PC-3 (cell line): ENCODE results near the gene ANKRD22. TPM values are rescaled to one million over a fixed set of nuclear protein-coding genes. Genes with fewer than 3 reads are reported as not detected.

ENCODE experiments used
- ATAC-seq: fragments of 200-7000 bp; cut with Tn5 transposase; 2 replicates; pipeline ENCODE4 v1.9.1; 2020; ENCODE audit warnings: mild to moderate bottlenecking, moderate library complexity
- BruUV-seq: library from RNA; stranded (reverse); fragments of 400-500 nt; replicated peaks from 2 replicates; lab custom pipeline; 2021; lab: Mats Ljungman, UMichigan
- CTCF ChIA-PET: fragments of 300-600 bp; sonication (Branson Sonifier 250); formaldehyde crosslinking; loops from one replicate; lab custom pipeline; 2022; ENCODE audit warnings: antibody characterized with exemption; lab: Charles Lee
- POLR2A ChIA-PET: fragments of 300-600 bp; sonication (Branson Sonifier 250); formaldehyde crosslinking; loops from one replicate; lab custom pipeline; 2022; ENCODE audit warnings: antibody characterized with exemption; ENCODE audit not compliant: unreplicated experiment; lab: Charles Lee
- DNase-seq: peaks from one replicate; pipeline ENCODE4 v3.0.0-alpha.2; 2015
- H2AFZ ChIP-seq: fragments of 300-600 bp; sonication (generic); 2 replicates; pipeline ENCODE4 v1.6.0; 2016; ENCODE audit warnings: antibody characterized with exemption, low read length
- H3F3A ChIP-seq: fragments of 300-600 bp; sonication (generic); one replicate; pipeline ENCODE4 v1.6.0; 2017; ENCODE audit warnings: antibody characterized with exemption, low read length, control low read depth, mild to moderate bottlenecking; ENCODE audit not compliant: unreplicated experiment
- H3K27ac ChIP-seq: fragments of 300-600 bp; sonication (generic); 2 replicates; pipeline ENCODE4 v1.5.1; 2016; ENCODE audit warnings: mild to moderate bottlenecking, low read length
- H3K27me3 ChIP-seq: fragments of 300-600 bp; sonication (generic); 2 replicates; pipeline ENCODE4 v1.6.1; 2016; ENCODE audit warnings: low read length, mixed read lengths
- H3K36me3 ChIP-seq: fragments of 300-600 bp; sonication (generic); 2 replicates; pipeline ENCODE4 v1.6.1; 2016; ENCODE audit warnings: low read depth, mixed run types, low read length, mixed read lengths
- H3K4me1 ChIP-seq: fragments of 300-600 bp; sonication (generic); 2 replicates; pipeline ENCODE4 v1.5.1; 2016; ENCODE audit warnings: low read length; ENCODE audit not compliant: insufficient read depth
- H3K4me2 ChIP-seq: fragments of 300-600 bp; sonication (generic); 2 replicates; pipeline ENCODE4 v1.6.0; 2016; ENCODE audit warnings: low read length
- H3K4me3 ChIP-seq: fragments of 300-600 bp; sonication (generic); 2 replicates; pipeline ENCODE4 v1.5.1; 2016; ENCODE audit warnings: mild to moderate bottlenecking, low read length, mixed read lengths
- H3K79me2 ChIP-seq: fragments of 300-600 bp; sonication (generic); 2 replicates; pipeline ENCODE4 v1.6.1; 2017; ENCODE audit warnings: low read length, mixed read lengths
- H3K9ac ChIP-seq: fragments of 300-600 bp; sonication (generic); 2 replicates; pipeline ENCODE4 v1.6.0; 2016; ENCODE audit warnings: mild to moderate bottlenecking, low read length
- H3K9me2 ChIP-seq: fragments of 300-600 bp; sonication (generic); replicated peaks from 2 replicates; pipeline ENCODE4 v1.6.1; 2016; ENCODE audit warnings: mixed run types, low read length, mixed read lengths
- H3K9me3 ChIP-seq: fragments of 300-600 bp; sonication (generic); 2 replicates; pipeline ENCODE4 v1.6.1; 2016; ENCODE audit warnings: low read length, mixed read lengths
- H4K20me1 ChIP-seq: fragments of 300-600 bp; sonication (generic); 2 replicates; pipeline ENCODE4 v1.6.1; 2016; ENCODE audit warnings: low read length, mixed read lengths
- CTCF ChIP-seq: fragments of 300-600 bp; sonication (generic); conservative IDR thresholded peaks from 2 replicates; pipeline ENCODE4 v1.5.1; 2017; ENCODE audit warnings: antibody characterized with exemption, low read depth, mild to moderate bottlenecking, low read length
- EZH2 ChIP-seq: fragments of 300-600 bp; sonication (generic); IDR thresholded peaks from one replicate; pipeline ENCODE4 v1.6.1; 2017; ENCODE audit warnings: antibody characterized with exemption, mild to moderate bottlenecking, low read length; ENCODE audit not compliant: unreplicated experiment
- EZH2phosphoT487 ChIP-seq: fragments of 300-600 bp; sonication (generic); IDR thresholded peaks from 2 replicates; pipeline ENCODE4 v1.6.1; 2018; ENCODE audit warnings: mild to moderate bottlenecking, antibody characterized with exemption, low read length, borderline replicate concordance
- intact Hi-C: fragments of 100-400 bp; cut with micrococcal nuclease; formaldehyde crosslinking; loops from 2 replicates; pipeline ENCODE4 v1.9.0; 2023
- total RNA-seq: library from RNA; depleted of rRNA; stranded (reverse); fragments of >200 nt; gene quantifications from 2 replicates; pipeline ENCODE4 v1.2.3, GENCODE V29; 2014

Gene ANKRD22
- total RNA-seq, 1 experiment from 2014 or later = 5.0 TPM

- H3K9me2 ChIP-seq = no peaks in the 10 kb centered on the region
- no peaks in the 10 kb centered on the region for H3K9me3 ChIP-seq
- DNase-seq (no peak), ATAC-seq (no peak)
- no peak overlapping the region for H3K27ac ChIP-seq
- no peaks in the 10 kb centered on the region for H4K20me1 ChIP-seq
- CTCF ChIA-PET = no interaction called here
- H3K9ac ChIP-seq = no peak overlapping the region
- H3K27me3 ChIP-seq = no peaks in the 10 kb centered on the region
- peaks cover 2% of the 10 kb centered on the region for H3F3A ChIP-seq
- H3K4me2 ChIP-seq = no peak overlapping the region
- H3K36me3 ChIP-seq = no peaks in the 10 kb centered on the region
- H3K4me3 ChIP-seq = no peak overlapping the region
- BruUV-seq = no TSS peak
- TF ChIP-seq EZH2phosphoT487 = no peak
- POLR2A ChIA-PET = no interaction called here
- intact Hi-C loops = no loop called here
- H3K79me2 ChIP-seq = peaks cover 16% of the 10 kb centered on the region
- peaks cover 21% of the 10 kb centered on the region for H3K4me1 ChIP-seq
- no peak overlapping the region for H2AFZ ChIP-seq
Measured at GRCh38 chr10:88877298-88877697, 25.7 kb upstream of the ANKRD22 start.

- H3K4me1 ChIP-seq = peaks cover 10% of the 10 kb centered on the region; the same call in 1 of the 2 replicates
- H2AFZ ChIP-seq = no peak overlapping the region
- no peak overlapping the region for H3K27ac ChIP-seq
- H3K4me3 ChIP-seq = no peak overlapping the region
- ChIA-PET POLR2A (no interaction called here), CTCF (no interaction called here)
- no peaks in the 10 kb centered on the region for H3K36me3 ChIP-seq
- no peak for TF ChIP-seq EZH2phosphoT487
- TF ChIP-seq CTCF = no peak
- no peak for TF ChIP-seq EZH2
- no peak overlapping the region for H3K9ac ChIP-seq
- no peaks in the 10 kb centered on the region for H3K27me3 ChIP-seq
- no TSS peak for BruUV-seq
- no peaks in the 10 kb centered on the region for H3K9me3 ChIP-seq
- no peaks in the 10 kb centered on the region for H3F3A ChIP-seq
- intact Hi-C loops = no loop called here
- ATAC-seq = no peak
- no peaks in the 10 kb centered on the region for H3K79me2 ChIP-seq
- no peaks in the 10 kb centered on the region for H4K20me1 ChIP-seq
- H3K4me2 ChIP-seq = no peak overlapping the region
- no peak for DNase-seq
- H3K9me2 ChIP-seq = no peaks in the 10 kb centered on the region
Measured at GRCh38 chr10:88875081-88875480, 23.4 kb upstream of the ANKRD22 start.

GRCh38 chr10:88874281-88874680 is 22.6 kb upstream of the ANKRD22 start:
- BruUV-seq = no TSS peak
- no peaks in the 10 kb centered on the region for H3K36me3 ChIP-seq
- H3K4me2 ChIP-seq = no peak overlapping the region
- H2AFZ ChIP-seq = no peak overlapping the region
- no peak for TF ChIP-seq EZH2
- TF ChIP-seq CTCF = no peak
- TF ChIP-seq EZH2phosphoT487 = no peak
- H4K20me1 ChIP-seq = no peaks in the 10 kb centered on the region
- no peaks in the 10 kb centered on the region for H3F3A ChIP-seq
- ChIA-PET CTCF (no interaction called here), POLR2A (no interaction called here)
- no peaks in the 10 kb centered on the region for H3K27me3 ChIP-seq
- no peaks in the 10 kb centered on the region for H3K9me3 ChIP-seq
- no peak for ATAC-seq
- intact Hi-C loops = no loop called here
- H3K9ac ChIP-seq = no peak overlapping the region
- H3K27ac ChIP-seq = no peak overlapping the region
- no peaks in the 10 kb centered on the region for H3K79me2 ChIP-seq
- DNase-seq = no peak
- H3K9me2 ChIP-seq = no peaks in the 10 kb centered on the region
- peaks cover 5% of the 10 kb centered on the region; the same call in 1 of the 2 replicates for H3K4me1 ChIP-seq
- H3K4me3 ChIP-seq = no peak overlapping the region
